Measurements from ENCODE around the gene QSOX1.
A peak's percentile ranks its signal among the peaks of the same experiment; 100 is the strongest.
"Not testable (repeated sequence)": the region's sequence is repeated elsewhere in the genome, so short reads cannot be mapped to it uniquely, and the experiment has no call there.

The QSOX1 gene

GRCh38 chr1:180154325-180155181, at the start of gene QSOX1:
QSOX1 (plus strand) TSS chr1:180154869; CDS start chr1:180154908, 39 bp downstream.
- peak; percentile 100 for DNase-seq (ENCODE audit: low spot score)

- no peak for DNase-seq (ENCODE audit: low spot score)
Measured at GRCh38 chr1:180112091-180112490, 42.6 kb upstream of the QSOX1 start.

- DNase-seq (ENCODE audit: low spot score): no peak
Measured at GRCh38 chr1:180112984-180113647, 41.6 kb upstream of the QSOX1 start.

- no peak for DNase-seq (ENCODE audit: low spot score)
Measured at GRCh38 chr1:180114396-180114945, 40.2 kb upstream of the QSOX1 start.

GRCh38 chr1:180116964-180117763, 37.5 kb upstream of the QSOX1 start:
- DNase-seq (ENCODE audit: low spot score): no peak

GRCh38 chr1:180117764-180118116, 36.9 kb upstream of the QSOX1 start:
- peak; percentile 78 for DNase-seq (ENCODE audit: low spot score)

- DNase-seq (ENCODE audit: low spot score): no peak
Measured at GRCh38 chr1:180119837-180120236, 34.8 kb upstream of the QSOX1 start.

- DNase-seq (ENCODE audit: low spot score): no peak
Measured at GRCh38 chr1:180123463-180123936, 31.2 kb upstream of the QSOX1 start.

GRCh38 chr1:180130651-180131050, 24.0 kb upstream of the QSOX1 start:
- DNase-seq (ENCODE audit: low spot score): no peak

- DNase-seq (ENCODE audit: low spot score): peak; percentile 87
Measured at GRCh38 chr1:180131510-180131909, 23.2 kb upstream of the QSOX1 start.

GRCh38 chr1:180133193-180133592, 21.5 kb upstream of the QSOX1 start:
- no peak for DNase-seq (ENCODE audit: low spot score)

GRCh38 chr1:180133688-180134087, 21.0 kb upstream of the QSOX1 start:
- not testable (repeated sequence) for DNase-seq (ENCODE audit: low spot score)

GRCh38 chr1:180135535-180135934, 19.1 kb upstream of the QSOX1 start:
- no peak for DNase-seq (ENCODE audit: low spot score)

GRCh38 chr1:180136331-180136967, 18.2 kb upstream of the QSOX1 start:
- no peak for DNase-seq (ENCODE audit: low spot score)

GRCh38 chr1:180136968-180137356, 17.7 kb upstream of the QSOX1 start:
- no peak for DNase-seq (ENCODE audit: low spot score)

- DNase-seq (ENCODE audit: low spot score): no peak
Measured at GRCh38 chr1:180137776-180138175, 16.9 kb upstream of the QSOX1 start.

GRCh38 chr1:180141381-180141934, 13.2 kb upstream of the QSOX1 start:
- DNase-seq (ENCODE audit: low spot score): no peak

GRCh38 chr1:180143359-180143758, 11.3 kb upstream of the QSOX1 start:
- no peak for DNase-seq (ENCODE audit: low spot score)

GRCh38 chr1:180144659-180145357, 9.9 kb upstream of the QSOX1 start:
- DNase-seq (ENCODE audit: low spot score): no peak

GRCh38 chr1:180145446-180145845, 9.2 kb upstream of the QSOX1 start:
- DNase-seq (ENCODE audit: low spot score): no peak

GRCh38 chr1:180150982-180151381, 3.7 kb upstream of the QSOX1 start:
- DNase-seq (ENCODE audit: low spot score): peak; percentile 47
